ENCODE measurements around the gene OSBPL5. TPM values are rescaled to one million over a fixed set of nuclear protein-coding genes. Genes with fewer than 3 reads are reported as not detected.

OSBPL5 gene
- total and polyA plus RNA-seq, 5 donors = 10.3 to 19.1 (median 15.2) TPM

DNA sequence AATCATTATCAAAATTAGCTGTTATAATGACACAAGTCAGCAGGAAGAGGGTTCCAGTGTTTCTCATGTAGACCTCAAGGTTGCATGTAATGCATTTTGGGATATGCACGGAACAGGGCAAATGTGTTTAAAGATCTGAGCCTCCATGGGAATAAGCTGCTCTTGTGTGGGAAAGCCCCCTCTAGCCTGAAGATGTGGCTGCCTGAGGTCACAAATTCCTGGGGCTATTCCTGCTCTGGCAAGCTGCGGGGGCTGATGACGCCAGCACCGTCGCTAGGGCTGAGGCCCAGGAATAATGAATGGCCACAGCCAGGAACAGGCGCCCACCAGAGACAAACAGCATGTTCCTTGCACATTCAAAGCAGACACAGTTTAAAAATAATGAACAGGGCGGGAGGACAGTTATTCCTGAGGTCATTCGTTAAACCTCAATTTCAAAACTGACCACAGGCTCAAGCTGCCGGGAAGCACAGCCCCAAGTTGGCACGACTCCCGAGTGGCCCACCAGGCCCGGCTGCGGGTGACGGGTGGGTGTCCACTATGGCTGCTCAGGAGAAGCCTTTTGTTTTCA lies 11.7 kb downstream of the OSBPL5 start:
- H3K9me3 ChIP-seq (ENCODE audit: control insufficient read depth, low read length) = no peaks in the 10 kb centered on the region
- no peak overlapping the region for H3K4me3 ChIP-seq (ENCODE audit: low read length)
- H3K27ac ChIP-seq (ENCODE audit: low read length) = peak overlapping the region; percentile 3
- intact Hi-C loops (cut with DNase I) = no loop called here
- ATAC-seq = peak; percentile 76
- DNase-seq = peak; percentile 86 to 93 (median 88)
- H3K4me1 ChIP-seq (ENCODE audit: control insufficient read depth, insufficient read depth, low read length) = peaks cover 15% of the 10 kb centered on the region
- 31% methylated on average over 14 of the region's 14 CpGs for WGBS
- H3K27me3 ChIP-seq (ENCODE audit: control insufficient read depth, insufficient read depth) = no peaks in the 10 kb centered on the region

DNA sequence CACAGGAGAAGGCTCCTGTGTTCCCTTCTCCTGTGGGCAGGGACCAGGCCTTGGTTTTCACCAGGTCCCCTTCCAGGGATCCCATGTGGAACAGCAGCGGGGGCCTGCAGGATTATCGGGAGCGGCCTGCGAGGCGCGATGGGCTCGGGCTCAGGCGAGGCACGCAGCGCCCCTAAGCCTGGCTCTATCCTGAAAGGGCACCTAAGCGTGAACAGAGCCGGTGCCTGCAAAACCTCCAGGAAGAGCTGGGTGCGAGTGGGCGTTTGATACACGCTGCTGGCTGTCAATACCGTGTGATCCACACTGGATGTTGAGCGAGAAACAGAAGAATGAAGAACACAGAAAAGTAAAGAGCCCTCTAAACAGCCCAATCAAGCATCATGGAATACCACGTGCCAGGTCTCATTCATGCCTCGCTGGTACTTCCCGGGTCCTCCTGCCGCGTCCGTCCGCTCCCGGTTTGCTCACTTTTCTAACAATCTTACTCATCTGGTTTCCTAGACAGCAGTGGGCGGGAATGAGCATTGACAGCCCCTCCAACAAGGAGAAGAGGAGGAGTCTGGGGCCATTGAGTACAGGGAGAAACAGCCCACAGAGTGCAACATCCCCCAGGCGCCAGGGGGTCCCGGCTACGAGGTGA lies 12.5 kb downstream of the OSBPL5 start:
- H3K27me3 ChIP-seq (ENCODE audit: control insufficient read depth, insufficient read depth) = no peaks in the 10 kb centered on the region
- H3K4me3 ChIP-seq (ENCODE audit: low read length) = no peak overlapping the region
- intact Hi-C loops (cut with DNase I) = no loop called here
- no peak overlapping the region for H3K27ac ChIP-seq (ENCODE audit: low read length)
- no peaks in the 10 kb centered on the region for H3K9me3 ChIP-seq (ENCODE audit: control insufficient read depth, low read length)
- peaks cover 15% of the 10 kb centered on the region for H3K4me1 ChIP-seq (ENCODE audit: control insufficient read depth, insufficient read depth, low read length)
- 86% methylated on average over 29 of the region's 29 CpGs for WGBS
- DNase-seq (peak; percentile 18 to 49 (median 35)), ATAC-seq (no peak)

DNA sequence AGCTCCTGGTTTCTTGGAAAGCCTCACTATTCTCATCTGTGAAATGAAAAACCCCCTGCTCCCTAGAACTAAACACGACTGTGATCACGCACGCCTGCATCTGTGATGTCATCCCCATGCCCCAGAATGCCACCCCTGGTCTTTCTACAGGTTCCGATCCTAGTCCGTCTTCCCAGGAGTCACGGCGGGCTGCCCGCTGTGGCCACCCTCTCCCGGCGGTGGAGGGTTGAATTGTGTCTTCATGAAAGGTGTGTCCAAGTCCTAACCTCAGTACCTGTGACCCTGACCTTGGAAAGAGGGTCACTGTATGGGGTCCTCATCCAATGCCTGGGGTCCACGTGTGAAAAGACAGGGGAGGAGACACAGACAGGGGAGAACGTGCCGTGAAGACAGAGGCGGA lies 14.4 kb downstream of the OSBPL5 start:
- WGBS = 95% methylated on average over 14 of the region's 14 CpGs
- no peak for ATAC-seq
- Histone ChIP-seq H3K27ac (ENCODE audit: low read length) (no peak overlapping the region), H3K4me1 (ENCODE audit: control insufficient read depth, insufficient read depth, low read length) (peaks cover 16% of the 10 kb centered on the region), H3K4me3 (ENCODE audit: low read length) (no peak overlapping the region), H3K27me3 (ENCODE audit: control insufficient read depth, insufficient read depth) (no peaks in the 10 kb centered on the region), H3K9me3 (ENCODE audit: control insufficient read depth, low read length) (no peaks in the 10 kb centered on the region)
- peak in 2 of 3 donors; percentile 38 to 40 for DNase-seq
- intact Hi-C loops (cut with DNase I) = no loop called here

DNA sequence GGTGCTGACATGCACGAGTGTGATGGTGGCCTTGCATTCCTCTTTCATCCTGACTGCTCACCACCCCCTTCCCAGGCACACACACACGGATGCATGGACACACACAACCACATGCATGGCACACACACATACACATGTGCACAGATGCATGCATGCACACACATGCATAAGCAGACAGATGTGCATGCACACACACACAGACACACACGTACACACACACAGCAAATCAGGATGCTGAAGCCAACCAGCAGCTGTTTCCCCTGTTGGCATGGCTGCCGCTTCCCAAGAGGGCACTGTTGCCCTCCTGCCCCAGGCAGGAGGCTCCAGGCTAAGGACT lies 15.3 kb downstream of the OSBPL5 start:
- Histone ChIP-seq H3K4me1 (ENCODE audit: control insufficient read depth, insufficient read depth, low read length) (peaks cover 8% of the 10 kb centered on the region), H3K27me3 (ENCODE audit: control insufficient read depth, insufficient read depth) (no peaks in the 10 kb centered on the region), H3K9me3 (ENCODE audit: control insufficient read depth, low read length) (no peaks in the 10 kb centered on the region), H3K27ac (ENCODE audit: low read length) (no peak overlapping the region), H3K4me3 (ENCODE audit: low read length) (no peak overlapping the region)
- intact Hi-C loops (cut with DNase I) = no loop called here
- no peak for ATAC-seq
- no peak for DNase-seq
- WGBS = 68% methylated on average over 4 of the region's 4 CpGs

DNA sequence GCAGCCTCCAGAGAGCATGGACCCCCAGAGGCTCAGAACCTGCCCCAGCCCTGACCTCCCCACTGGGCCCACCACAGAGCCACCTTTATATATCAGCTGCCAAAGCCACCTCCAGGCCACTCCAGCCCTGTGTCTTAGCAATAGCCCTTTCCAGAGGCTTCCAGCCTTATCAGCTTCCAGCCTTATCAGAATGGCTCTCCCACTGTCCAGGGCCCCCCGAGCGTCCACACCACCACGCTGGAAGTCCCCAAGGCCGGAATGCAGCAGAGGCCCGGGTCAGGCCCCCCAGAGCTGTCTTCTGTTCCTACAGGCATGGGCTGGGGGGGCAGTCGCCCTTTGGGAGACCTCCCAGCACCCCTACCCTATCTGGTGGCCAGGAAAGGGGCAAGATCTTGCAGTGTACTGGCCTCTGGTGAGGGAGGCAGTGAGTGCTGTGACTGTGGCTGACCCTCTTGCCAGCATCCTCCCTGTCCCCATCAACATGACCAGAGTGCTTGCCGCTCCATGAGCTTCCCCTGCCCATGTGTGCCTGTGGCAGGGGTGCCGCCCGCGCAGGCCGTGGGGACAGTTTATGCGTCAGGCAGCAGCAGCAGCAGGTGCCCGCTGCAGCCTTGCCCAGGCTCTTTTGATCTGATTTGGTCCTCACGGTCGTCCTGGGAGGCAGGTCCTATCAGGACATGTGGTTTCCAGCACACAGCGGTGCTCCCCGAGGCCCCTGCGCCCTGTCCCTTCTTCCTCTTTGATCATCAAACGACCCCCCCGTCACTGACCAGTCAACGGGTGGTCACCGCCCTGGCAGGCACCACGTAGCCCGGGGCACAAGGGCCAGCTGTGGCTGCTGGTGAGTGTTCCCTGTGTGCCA lies 15.9 kb downstream of the OSBPL5 start:
- DNase-seq = peak in 2 of 3 donors; percentile 41 to 51
- no peaks in the 10 kb centered on the region for H3K9me3 ChIP-seq (ENCODE audit: control insufficient read depth, low read length)
- H3K27ac ChIP-seq (ENCODE audit: low read length) = no peak overlapping the region
- no peaks in the 10 kb centered on the region for H3K27me3 ChIP-seq (ENCODE audit: control insufficient read depth, insufficient read depth)
- no peak for ATAC-seq
- H3K4me1 ChIP-seq (ENCODE audit: control insufficient read depth, insufficient read depth, low read length) = peaks cover 6% of the 10 kb centered on the region
- WGBS = 67% methylated on average over 24 of the region's 24 CpGs
- no peak overlapping the region for H3K4me3 ChIP-seq (ENCODE audit: low read length)
- intact Hi-C loops (cut with DNase I) = no loop called here

DNA sequence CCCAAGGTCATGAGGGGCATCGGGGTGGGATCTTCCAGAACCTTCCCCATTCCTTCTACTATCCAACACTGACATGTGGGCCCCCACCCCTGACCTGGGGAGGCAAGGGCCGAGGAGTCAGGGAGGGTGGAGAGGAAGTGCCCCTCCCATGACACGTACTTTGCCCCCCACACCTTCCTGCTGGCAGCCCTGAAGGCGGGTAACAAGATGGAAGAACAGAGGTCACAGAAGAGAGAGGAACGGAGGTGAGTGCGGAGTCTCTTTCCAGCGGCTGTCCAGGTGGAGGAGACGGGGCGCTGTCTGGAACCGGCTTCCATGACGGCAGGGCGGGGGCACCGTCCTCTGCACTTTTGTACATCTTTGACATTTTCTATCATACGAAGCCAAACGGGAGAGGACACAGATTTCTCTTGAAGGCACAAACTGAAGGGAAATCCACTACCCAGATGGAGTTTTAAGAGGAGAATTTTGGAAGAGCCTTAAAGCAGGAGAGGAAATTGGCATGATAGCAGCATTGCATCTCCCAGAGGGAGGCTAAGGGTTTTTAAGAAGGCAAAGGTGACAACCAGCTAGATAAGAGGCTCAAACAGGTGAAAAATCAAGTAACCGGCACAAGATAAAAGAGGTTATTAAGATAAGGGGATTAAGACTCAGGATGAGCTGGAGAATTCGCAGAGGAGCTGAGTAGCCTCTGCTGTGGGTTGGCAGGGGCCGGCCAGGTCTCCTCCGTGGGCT lies 16.7 kb downstream of the OSBPL5 start:
- H3K27ac ChIP-seq (ENCODE audit: low read length) = no peak overlapping the region

DNA sequence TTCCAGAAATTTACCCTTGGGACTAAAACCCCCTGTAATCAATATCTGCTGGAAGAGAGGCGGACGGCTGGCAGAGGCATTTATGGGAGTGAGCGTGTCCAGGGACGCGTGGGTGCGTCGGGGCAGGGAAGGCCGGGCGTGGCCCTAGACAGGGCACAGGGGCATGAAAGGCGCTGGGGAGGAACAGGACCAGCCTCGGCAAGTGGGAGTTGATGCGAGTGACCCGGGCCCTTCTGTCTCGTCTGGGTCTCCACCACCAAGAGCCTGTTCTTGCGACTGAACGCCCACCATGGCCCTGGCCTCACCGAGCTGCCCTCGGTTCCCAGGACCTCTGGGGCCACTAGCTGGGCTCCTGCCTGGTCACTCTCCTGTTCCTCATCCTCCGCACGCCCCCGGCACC lies 17.5 kb downstream of the OSBPL5 start:
- Histone ChIP-seq H3K27me3 (ENCODE audit: control insufficient read depth, insufficient read depth) (no peaks in the 10 kb centered on the region), H3K27ac (ENCODE audit: low read length) (no peak overlapping the region), H3K4me1 (ENCODE audit: control insufficient read depth, insufficient read depth, low read length) (peaks cover 5% of the 10 kb centered on the region), H3K9me3 (ENCODE audit: control insufficient read depth, low read length) (no peaks in the 10 kb centered on the region), H3K4me3 (ENCODE audit: low read length) (no peak overlapping the region)
- intact Hi-C loops (cut with DNase I) = no loop called here
- no peak for DNase-seq
- ATAC-seq = peak; percentile 3 to 6
- 91% methylated on average over 21 of the region's 21 CpGs for WGBS

More for the DNA sequence above, 16.7 kb downstream of the OSBPL5 start:
- H3K4me3 ChIP-seq (ENCODE audit: low read length) = no peak overlapping the region
- no peak for ATAC-seq
- intact Hi-C loops (cut with DNase I) = no loop called here
- no peaks in the 10 kb centered on the region for H3K9me3 ChIP-seq (ENCODE audit: control insufficient read depth, low read length)
- no peaks in the 10 kb centered on the region for H3K27me3 ChIP-seq (ENCODE audit: control insufficient read depth, insufficient read depth)
- peaks cover 5% of the 10 kb centered on the region for H3K4me1 ChIP-seq (ENCODE audit: control insufficient read depth, insufficient read depth, low read length)
- 82% methylated on average over 19 of the region's 19 CpGs for WGBS
- DNase-seq = no peak

DNA sequence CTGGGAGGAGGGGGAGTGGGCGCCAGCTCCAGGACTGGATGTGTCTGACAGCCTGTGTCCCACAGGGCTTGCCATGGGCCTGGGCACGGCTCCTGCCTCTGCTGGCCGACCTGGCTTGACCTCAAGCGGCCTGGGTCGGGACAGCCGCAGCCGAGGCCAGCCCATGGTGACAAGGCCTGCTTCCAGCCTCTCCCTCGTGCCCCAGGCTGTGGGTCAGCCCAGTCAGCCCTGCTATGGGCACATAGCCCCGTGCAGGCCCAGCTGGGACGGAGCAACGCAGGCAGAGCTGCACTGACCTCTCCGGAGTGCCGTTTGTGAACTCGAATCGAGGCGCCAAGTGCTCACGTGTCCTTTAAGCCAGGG lies 17.9 kb downstream of the OSBPL5 start:
- Histone ChIP-seq H3K4me3 (ENCODE audit: low read length) (no peak overlapping the region), H3K27me3 (ENCODE audit: control insufficient read depth, insufficient read depth) (no peaks in the 10 kb centered on the region), H3K9me3 (ENCODE audit: control insufficient read depth, low read length) (no peaks in the 10 kb centered on the region), H3K27ac (ENCODE audit: low read length) (peak overlapping the region; percentile 20), H3K4me1 (ENCODE audit: control insufficient read depth, insufficient read depth, low read length) (peaks cover 5% of the 10 kb centered on the region)
- ATAC-seq (peak; percentile 58 to 69), DNase-seq (peak; percentile 63 to 84 (median 82))
- 51% methylated on average over 17 of the region's 17 CpGs for WGBS
- intact Hi-C loops (cut with DNase I) = no loop called here

DNA sequence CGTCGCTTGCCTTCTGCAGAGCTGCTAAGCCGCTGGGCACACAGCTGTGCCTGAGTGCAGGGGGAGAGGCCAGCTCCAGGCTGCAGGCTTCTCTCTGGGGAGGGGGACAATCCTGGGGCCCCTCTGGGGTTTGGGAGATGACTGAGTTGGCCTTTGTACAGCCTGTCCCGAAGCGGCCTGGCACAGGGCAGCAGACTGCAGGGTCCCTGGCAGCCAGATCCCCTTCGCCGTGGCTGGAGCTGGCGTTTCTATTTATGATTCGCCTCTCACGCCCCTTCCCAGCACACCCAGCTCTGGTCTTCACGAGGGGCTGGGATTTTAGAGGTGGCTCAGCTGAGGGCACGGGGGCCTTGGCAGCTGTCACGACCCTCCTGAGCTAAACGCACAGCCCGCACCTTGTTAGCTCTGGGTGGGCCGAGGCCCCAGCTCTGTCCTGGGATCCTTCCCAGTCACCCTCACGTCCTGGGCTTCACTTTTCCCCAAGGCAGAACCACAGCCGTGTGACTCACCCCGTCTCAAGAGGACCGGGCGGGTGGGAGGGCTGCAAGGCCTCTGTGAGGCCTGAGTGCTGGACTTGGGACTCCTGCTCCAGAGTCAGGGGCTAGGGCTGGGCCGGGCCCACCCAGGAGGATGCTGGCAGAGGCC lies 18.4 kb downstream of the OSBPL5 start:
- DNase-seq (no peak), ATAC-seq (peak; percentile 3 to 54)
- Histone ChIP-seq H3K27me3 (ENCODE audit: control insufficient read depth, insufficient read depth) (no peaks in the 10 kb centered on the region), H3K9me3 (ENCODE audit: control insufficient read depth, low read length) (no peaks in the 10 kb centered on the region), H3K4me3 (ENCODE audit: low read length) (no peak overlapping the region), H3K27ac (ENCODE audit: low read length) (peak overlapping the region; percentile 20), H3K4me1 (ENCODE audit: control insufficient read depth, insufficient read depth, low read length) (peaks cover 5% of the 10 kb centered on the region)
- intact Hi-C loops (cut with DNase I) = no loop called here
- WGBS = 57% methylated on average over 22 of the region's 22 CpGs

DNA sequence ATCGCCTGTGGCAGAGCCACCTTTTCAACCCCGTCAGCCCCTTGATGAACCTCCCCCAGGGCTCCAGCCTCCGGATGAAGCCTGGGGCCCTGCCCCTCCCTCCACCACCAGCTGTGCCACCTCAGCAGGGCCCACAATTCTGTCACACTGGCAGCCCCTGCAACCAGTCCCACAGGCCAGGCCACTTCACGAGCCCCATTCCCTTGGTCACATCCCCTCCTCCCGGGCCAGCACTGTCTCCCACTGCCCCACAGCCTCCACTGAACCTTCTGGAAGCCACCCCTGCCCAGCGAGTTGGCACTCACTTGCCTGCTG lies 19.9 kb downstream of the OSBPL5 start:
- no peaks in the 10 kb centered on the region for H3K27me3 ChIP-seq (ENCODE audit: control insufficient read depth, insufficient read depth)
- intact Hi-C loops (cut with DNase I) = no loop called here
- no peak for DNase-seq
- H3K4me1 ChIP-seq (ENCODE audit: control insufficient read depth, insufficient read depth, low read length) = peaks cover 5% of the 10 kb centered on the region
- 83% methylated on average over 6 of the region's 6 CpGs for WGBS
- H3K27ac ChIP-seq (ENCODE audit: low read length) = no peak overlapping the region
- no peaks in the 10 kb centered on the region for H3K9me3 ChIP-seq (ENCODE audit: control insufficient read depth, low read length)
- no peak for ATAC-seq
- H3K4me3 ChIP-seq (ENCODE audit: low read length) = no peak overlapping the region

Data from right cardiac atrium (tissue), 5 donors.